DOHH2 (cell line): ENCODE measurements around the gene DUOX1.

Experiments
- H3F3A ChIP-seq: fragments of 200-600 bp; sonication (generic), shearing (Covaris generic); 2 replicates; pipeline ENCODE4 v1.6.0; 2016; ENCODE audit warnings: antibody characterized with exemption, mild to moderate bottlenecking; ENCODE audit not compliant: control insufficient read depth, insufficient read depth
- H3K27ac ChIP-seq: fragments of 200-600 bp; sonication (generic); 2 replicates; pipeline ENCODE4 v1.5.1; 2014; ENCODE audit warnings: low read depth, mild to moderate bottlenecking, low read length, moderate library complexity
- H3K27me3 ChIP-seq: fragments of 200-600 bp; sonication (generic); 2 replicates; pipeline ENCODE4 v1.6.1; 2014; ENCODE audit warnings: mild to moderate bottlenecking, low read length, mixed read lengths; ENCODE audit not compliant: control insufficient read depth
- H3K36me3 ChIP-seq: fragments of 200-600 bp; sonication (generic); 2 replicates; pipeline ENCODE4 v1.6.1; 2014; ENCODE audit warnings: mild to moderate bottlenecking, low read length, moderate library complexity, mixed read lengths; ENCODE audit not compliant: control insufficient read depth
- H3K4me1 ChIP-seq: fragments of 200-600 bp; sonication (generic); 2 replicates; pipeline ENCODE4 v1.6.1; 2014; ENCODE audit warnings: mild to moderate bottlenecking, low read length, mixed read lengths; ENCODE audit not compliant: control insufficient read depth
- H3K4me2 ChIP-seq: fragments of 200-600 bp; sonication (generic); 2 replicates; pipeline ENCODE4 v1.6.0; 2014; ENCODE audit warnings: mild to moderate bottlenecking, low read length, moderate library complexity
- H3K4me3 ChIP-seq: fragments of 200-600 bp; sonication (generic); 2 replicates; pipeline ENCODE4 v1.5.1; 2014; ENCODE audit warnings: mild to moderate bottlenecking, low read length, mixed read lengths
- H3K79me2 ChIP-seq: fragments of 200-600 bp; sonication (generic); 2 replicates; pipeline ENCODE4 v1.6.1; 2014; ENCODE audit warnings: mild to moderate bottlenecking, low read length, mixed read lengths; ENCODE audit not compliant: control insufficient read depth
- H3K9me2 ChIP-seq: fragments of 200-600 bp; sonication (generic); replicated peaks from 2 replicates; pipeline ENCODE4 v1.6.1; 2014; ENCODE audit warnings: mild to moderate bottlenecking, low read length, mixed read lengths; ENCODE audit not compliant: control insufficient read depth
- H3K9me3 ChIP-seq: fragments of 200-600 bp; sonication (generic); 2 replicates; pipeline ENCODE4 v1.6.1; 2014; ENCODE audit warnings: antibody characterized with exemption, low read length, mixed read lengths; ENCODE audit not compliant: control insufficient read depth, insufficient read depth
- H4K20me1 ChIP-seq: fragments of 200-600 bp; sonication (generic); 2 replicates; pipeline ENCODE4 v1.6.0; 2014; ENCODE audit warnings: low read depth, mild to moderate bottlenecking, antibody characterized with exemption, low read length, moderate library complexity; ENCODE audit not compliant: control insufficient read depth, insufficient read depth
- EZH2phosphoT487 ChIP-seq: fragments of 200-600 bp; sonication (generic); IDR thresholded peaks from 2 replicates; pipeline ENCODE4 v1.6.1; 2017; ENCODE audit warnings: borderline replicate concordance, mild to moderate bottlenecking, antibody characterized with exemption, low read length, moderate library complexity, mixed read lengths
- TF ChIP-seq, protein P1 (sequence below): fragments of 200-600 bp; sonication (generic); IDR thresholded peaks from one replicate; pipeline ENCODE4 v1.5.1; 2014; ENCODE audit warnings: antibody characterized with exemption, mild to moderate bottlenecking, low read depth, low read length; ENCODE audit not compliant: poor library complexity, severe bottlenecking

DUOX1 gene

GRCh38 chr15:45128971-45129639 is 689 bp upstream of the DUOX1 start:
- Histone ChIP-seq H3K9me3 (no peaks in the 10 kb centered on the region), H3K4me1 (no peaks in the 10 kb centered on the region), H3F3A (no peaks in the 10 kb centered on the region), H3K79me2 (no peaks in the 10 kb centered on the region), H3K4me2 (no peak overlapping the region), H3K36me3 (no peaks in the 10 kb centered on the region), H3K27ac (no peak overlapping the region), H3K9me2 (no peaks in the 10 kb centered on the region), H3K27me3 (peaks cover 18% of the 10 kb centered on the region), H3K4me3 (no peak overlapping the region), H4K20me1 (no peaks in the 10 kb centered on the region)
- TF ChIP-seq, protein P1, sequence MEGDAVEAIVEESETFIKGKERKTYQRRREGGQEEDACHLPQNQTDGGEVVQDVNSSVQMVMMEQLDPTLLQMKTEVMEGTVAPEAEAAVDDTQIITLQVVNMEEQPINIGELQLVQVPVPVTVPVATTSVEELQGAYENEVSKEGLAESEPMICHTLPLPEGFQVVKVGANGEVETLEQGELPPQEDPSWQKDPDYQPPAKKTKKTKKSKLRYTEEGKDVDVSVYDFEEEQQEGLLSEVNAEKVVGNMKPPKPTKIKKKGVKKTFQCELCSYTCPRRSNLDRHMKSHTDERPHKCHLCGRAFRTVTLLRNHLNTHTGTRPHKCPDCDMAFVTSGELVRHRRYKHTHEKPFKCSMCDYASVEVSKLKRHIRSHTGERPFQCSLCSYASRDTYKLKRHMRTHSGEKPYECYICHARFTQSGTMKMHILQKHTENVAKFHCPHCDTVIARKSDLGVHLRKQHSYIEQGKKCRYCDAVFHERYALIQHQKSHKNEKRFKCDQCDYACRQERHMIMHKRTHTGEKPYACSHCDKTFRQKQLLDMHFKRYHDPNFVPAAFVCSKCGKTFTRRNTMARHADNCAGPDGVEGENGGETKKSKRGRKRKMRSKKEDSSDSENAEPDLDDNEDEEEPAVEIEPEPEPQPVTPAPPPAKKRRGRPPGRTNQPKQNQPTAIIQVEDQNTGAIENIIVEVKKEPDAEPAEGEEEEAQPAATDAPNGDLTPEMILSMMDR = no peak
- no peak for TF ChIP-seq EZH2phosphoT487

DNA sequence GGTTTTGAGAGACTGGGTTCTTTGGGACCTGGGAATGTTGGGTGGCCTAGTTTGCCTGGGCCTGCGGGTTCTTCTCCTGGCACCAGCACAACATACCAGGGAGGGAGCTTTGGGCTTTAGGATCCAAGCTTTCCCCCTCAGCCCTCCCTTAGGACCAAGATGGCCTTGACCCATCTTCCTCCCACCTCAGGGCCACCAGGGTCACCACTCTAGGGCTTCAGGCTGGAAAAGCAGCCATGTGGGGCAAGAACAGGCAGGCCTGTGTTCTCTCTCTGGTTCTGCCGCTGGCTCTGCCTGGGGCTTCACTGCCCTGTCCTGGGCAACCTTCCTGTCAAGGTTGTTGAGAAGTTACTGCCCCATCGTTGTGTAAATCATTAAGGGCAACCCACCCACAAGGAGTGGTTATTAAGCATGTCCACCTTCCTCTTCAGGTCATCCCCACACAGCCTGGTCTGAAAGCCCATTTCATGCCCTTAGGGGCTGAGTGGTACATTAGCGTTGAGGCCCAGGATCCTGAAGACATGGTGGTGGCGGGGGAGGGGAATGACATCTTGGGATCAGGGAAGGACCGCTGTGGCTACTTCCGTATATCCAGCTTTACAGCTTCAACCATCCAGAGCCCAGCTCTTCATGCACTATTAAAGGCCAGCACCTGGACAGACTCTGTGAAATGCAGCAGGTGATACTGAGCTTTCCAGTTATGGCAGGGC is 652 bp downstream of the DUOX1 start:
- Histone ChIP-seq H3K79me2 (no peaks in the 10 kb centered on the region), H3K9me2 (no peaks in the 10 kb centered on the region), H4K20me1 (no peaks in the 10 kb centered on the region), H3K4me1 (no peaks in the 10 kb centered on the region), H3K4me2 (no peak overlapping the region), H3F3A (no peaks in the 10 kb centered on the region), H3K27me3 (peaks cover 12% of the 10 kb centered on the region), H3K9me3 (no peaks in the 10 kb centered on the region), H3K27ac (no peak overlapping the region), H3K36me3 (no peaks in the 10 kb centered on the region), H3K4me3 (no peak overlapping the region)
- TF ChIP-seq, protein P1 = no peak
- TF ChIP-seq EZH2phosphoT487 = no peak

DNA sequence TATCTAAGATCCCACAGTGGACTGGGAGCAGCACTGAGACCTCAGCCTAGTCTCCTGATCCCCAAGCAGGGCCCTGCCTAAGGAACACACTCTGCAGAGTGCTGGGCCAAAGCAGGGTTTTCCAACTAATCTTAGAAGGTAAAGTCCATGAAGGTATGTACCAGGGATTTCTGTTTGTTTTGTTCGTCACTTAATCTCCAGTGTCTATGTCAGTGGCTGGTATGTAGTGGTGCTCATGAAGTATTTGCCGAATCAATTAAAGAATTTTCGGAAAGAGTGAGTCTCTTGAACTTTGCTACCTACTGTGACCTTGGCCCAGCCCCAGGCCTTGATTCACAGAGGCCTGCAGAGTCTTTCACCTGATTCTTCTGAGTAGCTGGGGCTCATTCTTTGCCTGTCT is 1.7 kb downstream of the DUOX1 start:
- Histone ChIP-seq H3K4me1 (no peaks in the 10 kb centered on the region), H3K36me3 (no peaks in the 10 kb centered on the region), H4K20me1 (no peaks in the 10 kb centered on the region), H3K4me3 (no peak overlapping the region), H3K27ac (no peak overlapping the region), H3K9me3 (no peaks in the 10 kb centered on the region), H3K4me2 (no peak overlapping the region), H3K9me2 (no peaks in the 10 kb centered on the region), H3K79me2 (no peaks in the 10 kb centered on the region), H3F3A (no peaks in the 10 kb centered on the region), H3K27me3 (peaks cover 12% of the 10 kb centered on the region)
- TF ChIP-seq, protein P1 = no peak
- no peak for TF ChIP-seq EZH2phosphoT487
